GM19452 (cell line): ENCODE measurements around the gene CIRBP.
A peak's percentile ranks its signal among the peaks of the same experiment; 100 is the strongest.

Experiments
- ATAC-seq: cut with Tn5 transposase; IDR thresholded peaks from one replicate; pipeline ENCODE4 v1.9.1; 2021; ENCODE audit not compliant: unreplicated experiment

CIRBP gene

GRCh38 chr19:1254530-1255185, 14.5 kb upstream of the CIRBP start:
- no peak for ATAC-seq

- ATAC-seq, result no peak
These were observed 13.7 kb upstream of the CIRBP start for GRCh38 chr19:1255186-1256161.

GRCh38 chr19:1256646-1257474, 12.3 kb upstream of the CIRBP start:
- no peak for ATAC-seq

GRCh38 chr19:1257475-1258162, 11.5 kb upstream of the CIRBP start:
- ATAC-seq, result no peak

- ATAC-seq, result no peak
These were observed 11.0 kb upstream of the CIRBP start for GRCh38 chr19:1258163-1258492.

GRCh38 chr19:1258707-1259205, 10.4 kb upstream of the CIRBP start:
- ATAC-seq, result no peak

- peak; percentile 26 for ATAC-seq
These were observed 9.8 kb upstream of the CIRBP start for GRCh38 chr19:1259206-1259875.

GRCh38 chr19:1259876-1260748, 9.0 kb upstream of the CIRBP start:
- peak; percentile 3 for ATAC-seq

- ATAC-seq, result peak; percentile 48
These were observed 8.2 kb upstream of the CIRBP start for GRCh38 chr19:1260749-1261537.

- no peak for ATAC-seq
These were observed 7.7 kb upstream of the CIRBP start for GRCh38 chr19:1261538-1261797.

- no peak for ATAC-seq
These were observed 7.1 kb upstream of the CIRBP start for GRCh38 chr19:1261798-1262622.

GRCh38 chr19:1262623-1263123, 6.5 kb upstream of the CIRBP start:
- ATAC-seq, result no peak

GRCh38 chr19:1263188-1263587, 5.9 kb upstream of the CIRBP start:
- no peak for ATAC-seq

GRCh38 chr19:1264801-1265614, 4.1 kb upstream of the CIRBP start:
- no peak for ATAC-seq

- ATAC-seq, result no peak
These were observed 3.5 kb upstream of the CIRBP start for GRCh38 chr19:1265615-1266128.

- no peak for ATAC-seq
These were observed 2.8 kb upstream of the CIRBP start for GRCh38 chr19:1266129-1266915.
